ENCODE measurements around the gene SYT8. TPM values are rescaled to one million over a fixed set of nuclear protein-coding genes. Genes with fewer than 3 reads are reported as not detected.
"Not testable (repeated sequence)": the region's sequence is repeated elsewhere in the genome, so short reads cannot be mapped to it uniquely, and the experiment has no call there.

The SYT8 gene
- total RNA-seq, result not detected in 2 replicates

GRCh38 chr11:1834779-1835670 lies at the start of gene SYT8:
SYT8 (plus strand) TSS chr11:1834990; CDS start chr11:1835106, 116 bp downstream.
- DNase-seq, result no peak

DNA sequence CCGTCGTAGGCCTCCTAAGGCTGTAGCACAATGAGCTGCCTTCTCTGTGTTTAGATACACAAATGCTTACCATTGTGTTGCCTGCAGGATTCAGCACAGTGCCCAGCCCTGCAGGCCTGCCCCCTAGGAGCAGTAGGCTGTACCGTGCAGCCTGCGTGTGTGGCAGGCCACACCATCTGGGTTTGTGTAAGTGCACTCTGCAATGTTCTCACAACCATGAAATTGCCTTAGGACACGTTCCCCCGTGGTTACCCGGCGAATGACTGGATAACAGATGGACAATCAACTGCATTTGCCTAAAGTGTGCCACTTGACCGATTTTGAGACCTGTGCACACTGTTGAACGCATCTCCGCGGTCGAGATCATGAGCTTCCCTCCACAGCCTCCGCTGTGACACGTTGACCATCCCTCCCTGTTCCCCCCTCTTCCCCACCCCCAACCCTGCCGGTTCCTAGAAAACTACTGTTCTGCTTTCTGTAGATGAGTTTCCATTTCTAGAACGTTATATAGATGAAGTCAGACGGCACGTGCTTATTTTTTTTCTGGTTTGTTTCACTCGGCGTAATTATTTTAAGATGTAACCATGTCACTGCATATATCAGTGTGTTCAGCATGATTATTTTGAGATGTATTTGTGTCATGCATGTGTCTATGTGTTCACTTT lies 48.9 kb upstream of the SYT8 start:
- no peak for DNase-seq

DNA sequence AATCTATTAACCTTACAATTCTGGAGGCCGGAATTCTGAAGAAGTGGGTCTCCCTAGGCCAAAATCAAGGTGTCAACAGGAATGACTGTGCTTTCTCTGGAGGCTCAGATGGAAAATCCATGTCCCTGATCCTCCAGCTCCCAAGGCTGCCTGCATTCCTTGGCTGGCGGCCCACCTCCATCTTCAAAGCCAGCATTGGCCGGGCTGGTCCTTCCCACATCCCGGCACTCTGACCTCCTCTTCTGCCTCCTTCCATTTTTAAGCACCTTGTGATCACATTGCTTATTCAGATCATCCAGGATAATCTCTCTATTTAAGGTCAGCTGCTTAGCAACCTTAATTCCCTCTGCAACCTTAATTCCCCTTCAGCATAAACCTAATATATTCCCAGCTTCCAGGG lies 48.3 kb upstream of the SYT8 start:
- DNase-seq, result no peak

DNA sequence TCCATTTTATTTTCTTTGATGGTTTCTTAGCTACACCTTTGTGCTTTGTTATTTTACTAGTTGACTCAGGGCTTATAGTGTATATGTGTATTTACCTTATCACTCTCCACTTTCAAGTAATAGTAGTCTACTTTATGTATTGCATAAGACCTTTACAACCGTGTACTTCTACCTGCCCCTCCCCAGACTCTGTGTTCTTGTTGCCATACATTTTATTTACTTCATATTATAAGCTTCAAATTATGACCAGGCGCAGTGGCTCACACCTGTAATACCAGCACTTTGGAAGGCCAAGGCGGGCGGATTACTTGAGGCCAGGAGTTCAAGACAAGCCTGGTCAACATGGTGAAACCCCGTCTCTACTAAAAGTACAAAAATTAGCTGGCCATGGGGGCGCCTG lies 42.9 kb upstream of the SYT8 start:
- no peak for DNase-seq

GRCh38 chr11:1792461-1792860 lies 42.3 kb upstream of the SYT8 start:
- no peak for DNase-seq

GRCh38 chr11:1793081-1793480 lies 41.7 kb upstream of the SYT8 start:
- DNase-seq, result no peak

- no peak for DNase-seq
Measured at GRCh38 chr11:1796413-1797011, 38.3 kb upstream of the SYT8 start.

DNA sequence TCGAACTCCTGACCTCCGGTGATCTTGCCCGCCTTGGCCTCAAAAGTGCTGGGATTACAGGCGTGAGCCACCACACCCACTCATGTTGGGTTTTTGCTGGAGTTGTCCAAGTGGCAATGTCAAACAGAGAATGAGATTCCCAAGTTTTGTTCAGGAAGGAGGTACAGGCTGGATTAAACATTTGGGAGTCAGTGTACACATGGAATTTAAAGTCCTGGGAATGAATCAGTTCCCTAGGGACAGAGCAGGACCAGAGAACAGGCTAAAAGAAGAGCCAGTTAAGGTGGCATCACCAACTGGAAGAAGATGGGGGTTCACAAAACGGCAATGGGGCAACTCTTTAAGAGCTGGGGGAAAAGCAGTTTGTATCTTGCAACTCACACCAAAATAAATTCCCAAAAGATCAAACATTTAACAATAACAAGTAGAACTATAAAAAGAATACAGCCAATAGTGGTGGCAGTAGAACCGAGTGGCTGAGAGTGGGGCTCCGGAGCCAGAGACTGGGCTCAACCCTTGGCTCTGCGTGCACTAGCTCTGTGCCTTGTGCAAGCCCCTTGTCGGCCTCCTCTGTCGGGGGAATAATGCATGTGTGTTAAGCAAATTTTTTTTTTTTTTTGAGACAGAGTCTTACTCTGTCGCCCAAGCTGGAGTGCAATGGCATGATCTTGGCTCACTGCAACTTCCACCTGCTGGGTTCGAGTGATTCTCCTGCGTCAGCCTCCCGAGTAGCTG lies 37.2 kb upstream of the SYT8 start:
- DNase-seq, result no peak

GRCh38 chr11:1803246-1803645 lies 31.5 kb upstream of the SYT8 start:
- no peak for DNase-seq

DNA sequence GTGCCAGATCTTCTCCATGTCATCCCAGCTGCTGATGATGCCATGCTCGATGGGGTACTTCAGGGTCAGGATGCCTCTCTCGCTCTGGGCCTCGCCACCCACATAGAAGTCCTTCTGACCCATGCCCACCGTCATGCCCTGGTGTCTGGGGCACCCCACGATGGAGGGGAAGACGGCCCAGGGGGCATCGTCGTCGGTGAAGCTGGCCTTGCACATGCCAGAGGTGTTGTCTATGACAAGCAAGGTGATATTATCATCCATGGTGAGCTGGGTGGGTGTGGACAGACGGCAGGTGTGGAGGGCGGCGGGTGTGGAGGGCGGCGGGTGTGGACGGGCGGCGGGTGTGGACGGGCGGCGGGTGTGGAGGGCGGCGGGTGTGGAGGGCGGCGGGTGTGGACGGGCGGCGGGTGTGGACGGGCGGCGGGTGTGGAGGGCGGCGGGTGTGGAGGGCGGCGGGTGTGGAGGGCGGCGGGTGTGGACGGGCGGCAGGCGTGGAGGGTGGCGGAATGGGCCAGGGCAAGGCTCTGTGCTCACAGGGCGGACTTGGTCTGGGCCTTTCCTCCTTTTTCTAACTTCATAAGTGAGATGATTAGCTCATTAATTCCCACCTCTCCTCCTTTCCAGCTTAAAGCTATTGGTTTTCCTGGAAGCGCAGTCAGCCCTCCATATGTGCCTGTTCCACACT lies 30.8 kb upstream of the SYT8 start:
- not testable (repeated sequence) for DNase-seq

DNA sequence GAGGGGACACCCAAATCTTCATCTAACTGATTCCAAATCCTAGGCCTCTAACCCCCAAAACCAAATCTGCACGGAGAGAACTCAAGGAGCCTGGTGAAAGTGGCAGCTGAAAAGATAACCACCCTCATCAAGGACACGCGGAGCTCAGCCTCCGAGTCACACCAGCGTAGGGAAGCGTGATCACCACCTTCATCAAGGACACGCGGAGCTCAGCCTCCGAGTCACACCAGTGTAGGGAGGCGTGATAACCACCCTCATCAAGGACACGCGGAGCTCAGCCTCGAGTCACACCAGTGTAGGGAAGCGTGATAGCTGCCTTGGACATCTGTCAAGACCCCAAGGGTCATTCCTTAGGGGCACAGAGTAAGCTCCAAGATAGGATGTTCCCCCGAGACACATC lies 29.3 kb upstream of the SYT8 start:
- no peak for DNase-seq

- no peak for DNase-seq
Measured at GRCh38 chr11:1807264-1807995, 27.4 kb upstream of the SYT8 start.

DNA sequence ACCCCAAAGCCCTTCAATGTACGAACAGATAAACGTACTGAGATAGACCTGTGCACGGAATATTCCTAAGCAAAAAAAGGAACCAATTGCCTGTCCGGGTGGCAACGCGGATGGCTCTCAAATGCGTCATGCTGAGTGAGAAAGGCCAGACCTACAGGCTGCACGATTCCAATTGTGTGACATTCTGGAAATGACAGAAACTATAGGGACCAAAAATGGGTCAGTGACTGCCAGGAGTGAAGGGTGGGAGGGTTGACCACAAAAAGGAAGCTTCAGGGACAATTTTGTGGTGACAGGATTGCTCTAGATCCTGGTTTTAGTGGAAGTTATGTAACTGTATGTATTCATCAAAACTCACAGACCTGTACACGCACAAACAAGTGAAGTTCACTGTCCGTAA lies 24.0 kb upstream of the SYT8 start:
- DNase-seq, result no peak

GRCh38 chr11:1812274-1812673 lies 22.5 kb upstream of the SYT8 start:
- DNase-seq, result no peak

- no peak for DNase-seq
Measured at GRCh38 chr11:1812801-1813200, 22.0 kb upstream of the SYT8 start.

- DNase-seq, result not testable (repeated sequence)
Measured at GRCh38 chr11:1813356-1813755, 21.4 kb upstream of the SYT8 start.

GRCh38 chr11:1814691-1815090 lies 20.1 kb upstream of the SYT8 start:
- DNase-seq, result no peak

DNA sequence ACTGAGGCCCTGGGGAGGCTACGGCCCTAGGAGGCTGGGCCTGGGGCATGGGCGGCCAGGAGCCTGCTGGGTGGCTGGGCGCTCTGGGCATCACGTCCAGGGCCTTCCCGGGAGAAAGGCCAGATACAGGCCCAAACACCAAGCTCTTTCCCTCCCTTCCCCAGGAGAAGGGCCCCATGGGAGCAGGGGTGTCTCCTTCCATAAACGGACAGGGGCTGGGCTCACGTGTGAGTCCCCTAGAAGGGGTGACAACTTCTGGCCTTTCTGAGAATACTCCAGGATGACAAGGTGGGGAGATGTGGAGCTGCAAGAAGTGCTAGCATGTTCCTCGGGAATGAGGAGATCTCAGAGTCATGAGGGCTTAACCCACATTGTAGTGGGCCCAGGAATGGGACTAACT lies 19.5 kb upstream of the SYT8 start:
- no peak for DNase-seq

- no peak for DNase-seq
Measured at GRCh38 chr11:1815751-1816150, 19.0 kb upstream of the SYT8 start.

DNA sequence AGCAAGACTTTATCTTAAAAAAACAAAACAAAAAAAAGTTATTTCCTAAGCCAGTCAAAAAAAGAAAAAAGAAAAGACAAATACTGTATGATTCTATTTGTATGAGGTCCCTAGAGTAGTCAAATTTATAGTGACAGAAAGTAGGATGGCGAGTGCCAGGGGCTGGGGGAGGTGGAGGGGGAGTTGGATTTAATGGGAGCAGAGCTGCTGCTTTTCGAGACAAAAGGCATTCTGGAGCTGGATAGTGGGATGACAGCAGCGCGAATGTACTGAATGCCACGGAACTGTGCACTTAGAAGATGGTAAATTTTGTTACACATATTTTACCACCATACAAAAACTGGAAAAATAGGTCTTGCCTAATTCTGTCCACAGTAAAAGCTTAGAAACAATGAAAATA lies 17.8 kb upstream of the SYT8 start:
- DNase-seq, result no peak

DNA sequence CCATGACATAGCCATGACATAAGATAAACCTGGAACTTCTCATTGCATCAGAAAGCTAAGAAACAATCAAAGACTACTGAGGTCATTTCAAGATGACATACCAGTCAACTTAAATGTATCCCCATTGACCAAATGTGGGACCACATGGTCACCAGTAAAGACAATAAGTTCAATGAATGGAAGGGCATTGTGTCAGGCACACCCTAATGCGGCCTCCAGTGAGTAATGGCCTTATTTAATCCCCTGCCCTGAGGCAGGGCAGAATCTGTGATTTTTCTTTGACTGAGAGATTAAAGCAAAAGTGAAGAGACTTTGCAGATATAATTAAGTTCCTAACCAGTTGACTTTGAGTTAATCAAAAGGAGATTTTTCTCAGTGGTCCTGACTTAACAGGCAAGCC lies 17.3 kb upstream of the SYT8 start:
- DNase-seq, result no peak

- DNase-seq, result no peak
Measured at GRCh38 chr11:1819074-1819473, 15.7 kb upstream of the SYT8 start.

Data from dermis blood vessel endothelial cell (primary cell).